Osteocyte (in vitro differentiated cells): Measurements from ENCODE around the gene GMNN. TPM values are rescaled to one million over a fixed set of nuclear protein-coding genes. Genes with fewer than 3 reads are reported as not detected.

Experiments used
- DNase-seq: peaks from one replicate; pipeline ENCODE4 v3.0.0; 2021; ENCODE audit warnings: mixed read lengths; ENCODE audit not compliant: unreplicated experiment; ENCODE audit errors: extremely low spot score
- H3K27ac Mint-ChIP-seq: one replicate; pipeline ENCODE4 v1.8.0; 2021; ENCODE audit warnings: mild to moderate bottlenecking, mixed read lengths; ENCODE audit not compliant: unreplicated experiment
- H3K27me3 Mint-ChIP-seq: one replicate; pipeline ENCODE4 v1.8.0; 2021; ENCODE audit warnings: mixed read lengths; ENCODE audit not compliant: unreplicated experiment
- H3K36me3 Mint-ChIP-seq: one replicate; pipeline ENCODE4 v1.8.0; 2021; ENCODE audit warnings: mixed read lengths; ENCODE audit not compliant: unreplicated experiment
- H3K4me1 Mint-ChIP-seq: one replicate; pipeline ENCODE4 v1.8.0; 2021; ENCODE audit warnings: mixed read lengths; ENCODE audit not compliant: unreplicated experiment
- H3K4me3 Mint-ChIP-seq: one replicate; pipeline ENCODE4 v1.8.0; 2021; ENCODE audit warnings: mild to moderate bottlenecking, moderate library complexity, mixed read lengths; ENCODE audit not compliant: unreplicated experiment
- H3K9me3 Mint-ChIP-seq: one replicate; pipeline ENCODE4 v1.8.0; 2021; ENCODE audit warnings: mixed read lengths; ENCODE audit not compliant: unreplicated experiment
- CTCF ChIP-seq: fragments of 200-600 bp; sonication (generic); IDR thresholded peaks from 2 replicates; pipeline ENCODE4 v1.5.0; 2021; ENCODE audit warnings: antibody characterized with exemption, mild to moderate bottlenecking, moderate library complexity
- total RNA-seq: library from RNA; stranded (reverse); gene quantifications from 2 replicates; pipeline ENCODE4 v1.2.1, GENCODE V29; 2021

GMNN gene
- total RNA-seq, 1 donor from 2014 or later = 26.4 TPM

DNA sequence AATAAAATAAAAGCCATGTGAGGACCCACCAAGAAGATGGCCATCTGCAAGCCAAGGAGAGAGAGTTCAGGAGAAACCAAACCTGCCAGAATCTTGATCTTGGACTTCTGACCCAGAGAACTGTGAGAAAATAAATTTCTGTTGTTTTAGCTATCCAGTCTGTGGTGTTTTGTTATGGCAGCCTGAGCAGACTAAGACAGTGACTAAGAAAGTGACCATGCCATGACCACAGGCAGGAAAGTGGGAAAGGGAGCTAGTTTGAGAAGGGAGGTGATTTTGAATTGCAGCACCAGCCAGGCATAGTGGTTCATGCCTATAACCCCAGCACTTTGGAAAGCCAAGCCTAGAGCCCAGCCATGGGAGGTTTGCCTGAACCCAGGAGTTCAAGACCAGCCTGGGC is 33.9 kb upstream of the GMNN start:
- no peaks in the 10 kb centered on the region for H3K36me3 Mint-ChIP-seq
- no peak for TF ChIP-seq CTCF
- peaks cover 24% of the 10 kb centered on the region for H3K4me1 Mint-ChIP-seq
- H3K27me3 Mint-ChIP-seq = no peaks in the 10 kb centered on the region
- no peak for DNase-seq
- H3K27ac Mint-ChIP-seq = no peak overlapping the region
- H3K9me3 Mint-ChIP-seq = no peaks in the 10 kb centered on the region
- H3K4me3 Mint-ChIP-seq = no peak overlapping the region

GRCh38 chr6:24742216-24742738 is 32.5 kb upstream of the GMNN start:
- H3K36me3 Mint-ChIP-seq = no peaks in the 10 kb centered on the region
- H3K9me3 Mint-ChIP-seq = no peaks in the 10 kb centered on the region

GRCh38 chr6:24743265-24743943 is 31.3 kb upstream of the GMNN start:
- no peaks in the 10 kb centered on the region for H3K27me3 Mint-ChIP-seq
- peaks cover 24% of the 10 kb centered on the region for H3K4me1 Mint-ChIP-seq
- H3K36me3 Mint-ChIP-seq = no peaks in the 10 kb centered on the region
- peak overlapping the region; percentile 82 for H3K27ac Mint-ChIP-seq
- H3K4me3 Mint-ChIP-seq = no peak overlapping the region
- no peaks in the 10 kb centered on the region for H3K9me3 Mint-ChIP-seq
- no peak for TF ChIP-seq CTCF
- DNase-seq = no peak

More at GRCh38 chr6:24742216-24742738, 32.5 kb upstream of the GMNN start:
- TF ChIP-seq CTCF = no peak
- Mint-ChIP-seq H3K27me3 (no peaks in the 10 kb centered on the region), H3K27ac (peak overlapping the region; percentile 82), H3K4me3 (no peak overlapping the region), H3K4me1 (peaks cover 24% of the 10 kb centered on the region)
- no peak for DNase-seq

DNA sequence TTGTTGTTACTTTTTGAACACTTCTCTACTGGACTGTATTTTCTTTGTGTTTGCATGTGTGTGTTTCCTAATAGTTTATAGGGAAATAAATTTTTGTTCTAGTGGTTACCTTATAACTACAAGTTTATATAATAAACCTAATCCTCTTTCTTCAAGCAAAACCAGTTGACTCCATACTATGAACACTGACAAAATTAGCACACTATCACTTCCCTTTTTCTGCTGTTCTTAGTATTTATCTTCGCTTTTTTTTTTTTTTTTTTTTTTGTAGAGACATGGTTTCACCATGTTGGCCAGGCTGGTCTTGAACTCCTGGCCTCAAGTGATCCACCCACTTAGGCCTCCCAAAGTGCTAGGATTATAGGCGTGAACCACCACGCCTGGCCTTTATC is 30.8 kb upstream of the GMNN start:
- H3K36me3 Mint-ChIP-seq = no peaks in the 10 kb centered on the region
- H3K4me3 Mint-ChIP-seq = no peak overlapping the region
- peak overlapping the region; percentile 82 for H3K27ac Mint-ChIP-seq
- TF ChIP-seq CTCF = no peak
- no peak for DNase-seq
- H3K9me3 Mint-ChIP-seq = no peaks in the 10 kb centered on the region
- H3K27me3 Mint-ChIP-seq = no peaks in the 10 kb centered on the region
- peaks cover 24% of the 10 kb centered on the region for H3K4me1 Mint-ChIP-seq

DNA sequence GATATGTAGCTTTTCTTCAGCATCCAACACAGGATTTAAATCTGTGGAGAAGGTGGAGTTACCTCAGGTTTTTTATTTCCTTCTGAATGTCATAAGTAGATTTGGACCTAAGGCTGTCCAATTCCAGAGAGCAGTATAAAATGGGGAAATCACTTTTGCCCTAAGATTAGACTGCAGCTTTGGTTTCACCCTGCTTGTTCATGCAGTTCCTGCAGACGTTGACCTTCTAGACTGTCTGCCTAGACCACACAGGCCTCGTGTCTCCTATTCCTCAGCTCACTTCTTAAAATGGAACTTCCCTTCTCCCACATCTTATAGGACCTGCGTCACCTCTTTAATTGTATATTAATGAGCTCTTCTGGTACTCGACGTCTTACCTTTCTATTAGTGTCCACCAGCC is 29.8 kb upstream of the GMNN start:
- Mint-ChIP-seq H3K4me1 (peaks cover 24% of the 10 kb centered on the region), H3K4me3 (no peak overlapping the region), H3K36me3 (no peaks in the 10 kb centered on the region), H3K27ac (no peak overlapping the region), H3K9me3 (no peaks in the 10 kb centered on the region), H3K27me3 (no peaks in the 10 kb centered on the region)
- DNase-seq = no peak
- TF ChIP-seq CTCF = no peak
